Activated CD4-positive, alpha-beta T cell treated with anti-CD3 and anti-CD28 coated beads, Interleukin-2, Interleukin-4, amounts not matched to agents 100 ng/mL and 50 ng/mL, durations not matched to agents 16 hours and 8 hours (primary cell): Measurements from ENCODE around the gene ENSA.
"Not testable (repeated sequence)": the region's sequence is repeated elsewhere in the genome, so short reads cannot be mapped to it uniquely, and the experiment has no call there.

ENCODE experiments used
- DNase-seq: peaks from one replicate; pipeline ENCODE4 v3.0.0-alpha.2; 2020; ENCODE audit warnings: low spot score

ENSA gene

DNA sequence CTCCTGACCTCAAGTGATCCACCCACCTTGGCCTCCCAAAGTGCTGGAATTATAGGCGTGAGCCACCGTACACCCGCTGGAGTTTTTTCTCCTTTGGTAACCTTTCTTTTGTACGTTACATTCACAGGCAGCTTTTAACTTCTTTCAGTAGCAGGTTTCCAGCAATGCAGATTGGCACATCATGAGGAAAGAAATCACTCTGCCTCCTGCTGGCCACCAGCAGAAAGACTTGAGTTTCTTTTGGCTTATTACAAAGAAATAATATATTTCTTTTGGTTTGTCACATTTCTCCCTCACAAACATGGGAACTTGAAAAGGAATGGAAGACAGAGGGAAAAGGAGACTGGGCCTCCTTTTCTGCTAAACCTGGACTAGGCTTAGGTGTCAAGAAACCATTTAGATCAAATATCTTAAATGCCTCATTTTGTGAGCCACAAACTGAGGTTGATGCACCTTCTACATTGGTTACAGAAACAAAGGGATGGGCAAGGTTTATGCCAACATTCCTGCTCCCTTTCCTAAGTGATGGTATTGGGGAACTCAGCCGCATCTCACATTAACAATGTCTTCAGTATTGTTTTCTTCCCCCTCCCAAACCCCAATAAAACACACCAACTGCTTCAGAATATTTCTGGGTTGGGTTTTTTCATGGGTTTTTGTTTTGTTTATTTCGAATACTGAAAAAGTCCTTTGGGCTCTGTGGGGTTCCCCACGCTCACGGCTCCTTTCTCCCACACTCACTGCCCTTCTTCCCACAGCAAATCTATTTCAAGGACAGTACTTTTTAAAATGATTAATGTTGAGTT, 7.7 kb downstream of the ENSA start:
- DNase-seq = peak; percentile 55

DNA sequence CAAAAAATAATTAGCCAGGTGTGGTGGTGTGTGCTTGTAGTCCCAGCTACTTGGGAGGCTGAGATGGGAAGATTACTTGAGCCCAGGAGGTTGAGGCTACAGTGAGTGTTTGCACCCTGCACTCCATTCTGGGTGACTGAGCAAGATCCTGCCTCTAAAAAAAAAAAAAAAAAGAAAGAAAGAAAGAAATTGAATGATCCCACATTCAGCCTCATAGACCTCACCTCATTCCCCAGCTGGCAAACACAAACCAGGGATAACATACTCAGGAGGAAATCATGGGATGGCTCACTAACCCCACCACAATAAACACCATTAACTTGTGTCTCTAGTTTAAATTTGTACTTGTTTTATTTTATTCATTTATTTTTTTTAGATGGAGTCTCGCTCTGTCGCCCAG, 8.5 kb downstream of the ENSA start:
- no peak for DNase-seq

DNA sequence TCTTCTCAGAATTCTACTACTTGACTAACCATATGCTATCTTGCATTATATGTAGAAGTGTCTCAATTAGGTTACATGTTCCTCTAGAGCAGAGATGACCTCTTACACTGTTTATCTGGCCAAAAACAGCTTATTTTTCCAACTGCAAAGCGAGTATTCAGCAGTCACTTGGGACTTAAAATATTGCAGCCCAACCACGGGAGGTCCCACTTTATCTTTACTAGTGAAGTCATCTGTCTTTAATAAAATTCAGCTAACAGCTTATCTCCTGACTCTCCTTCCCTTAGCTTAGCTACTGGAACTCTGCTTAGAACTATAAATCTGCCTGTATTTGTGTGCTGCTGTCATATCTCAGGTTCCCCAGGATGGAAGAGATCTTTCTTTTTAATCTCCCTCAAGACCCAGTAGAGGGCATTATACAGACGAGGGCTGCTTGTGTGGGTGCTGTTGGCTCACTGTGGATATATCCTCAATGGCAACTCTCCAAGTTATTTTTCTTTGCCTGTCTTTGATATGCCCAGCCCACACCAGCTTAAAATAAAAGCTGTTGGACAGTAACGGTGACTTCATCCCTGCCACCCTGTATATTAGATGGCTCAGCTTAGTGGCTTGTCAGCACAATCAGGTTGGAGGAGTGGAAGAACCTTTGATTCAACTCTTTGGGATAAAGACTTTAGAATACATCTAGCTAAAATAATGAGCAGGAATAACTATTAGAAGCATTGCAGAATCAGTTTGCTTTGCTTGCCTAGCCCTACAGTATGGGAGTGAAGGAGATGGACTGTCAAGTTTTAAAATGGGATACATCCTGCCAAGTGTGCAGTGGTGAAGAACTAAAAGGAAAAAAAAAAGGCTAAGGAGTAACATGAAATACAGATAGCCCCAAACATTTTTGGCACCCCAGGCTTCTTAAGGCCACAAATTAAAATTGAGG, 9.6 kb downstream of the ENSA start:
- no peak for DNase-seq

DNA sequence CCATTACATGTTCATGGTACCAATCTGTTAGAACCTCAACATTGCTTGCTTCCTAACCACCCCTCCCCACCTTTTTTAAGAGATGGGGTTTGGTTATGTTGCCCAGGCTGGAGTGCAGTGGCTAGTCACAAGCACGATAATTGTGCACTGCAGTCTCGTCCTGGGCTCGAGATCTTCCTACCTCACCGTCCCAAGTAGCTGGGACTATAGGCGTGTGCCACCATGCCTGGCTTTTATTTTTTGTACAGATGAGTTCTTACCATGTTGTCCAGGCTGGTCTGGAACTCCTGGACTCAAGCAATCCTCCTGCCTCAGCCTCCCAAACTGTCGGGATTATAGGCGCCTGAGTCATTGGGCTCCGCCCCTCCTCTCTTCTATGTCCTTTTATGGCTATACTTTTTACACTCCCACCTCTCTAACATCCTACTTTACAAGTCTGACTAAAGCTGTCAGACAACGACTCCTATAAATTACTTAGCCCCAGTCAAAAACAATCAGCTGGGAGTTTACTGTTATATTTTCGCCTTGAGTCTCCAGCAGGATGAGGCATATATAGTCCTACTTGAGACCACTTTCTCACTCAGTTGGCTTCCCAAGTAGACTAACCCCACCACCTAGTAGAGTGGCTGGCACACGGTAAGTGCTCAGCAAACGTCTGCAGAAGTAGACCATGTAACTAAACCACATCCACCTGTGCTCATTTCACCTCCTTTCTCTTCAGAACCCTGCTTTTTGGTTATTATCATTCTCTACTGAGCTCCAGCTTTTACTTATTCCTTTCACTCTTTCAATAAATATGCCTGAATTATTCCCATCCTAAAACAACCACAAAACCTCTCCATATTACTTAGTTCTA, 13.8 kb downstream of the ENSA start:
- peak; percentile 19 for DNase-seq

DNA sequence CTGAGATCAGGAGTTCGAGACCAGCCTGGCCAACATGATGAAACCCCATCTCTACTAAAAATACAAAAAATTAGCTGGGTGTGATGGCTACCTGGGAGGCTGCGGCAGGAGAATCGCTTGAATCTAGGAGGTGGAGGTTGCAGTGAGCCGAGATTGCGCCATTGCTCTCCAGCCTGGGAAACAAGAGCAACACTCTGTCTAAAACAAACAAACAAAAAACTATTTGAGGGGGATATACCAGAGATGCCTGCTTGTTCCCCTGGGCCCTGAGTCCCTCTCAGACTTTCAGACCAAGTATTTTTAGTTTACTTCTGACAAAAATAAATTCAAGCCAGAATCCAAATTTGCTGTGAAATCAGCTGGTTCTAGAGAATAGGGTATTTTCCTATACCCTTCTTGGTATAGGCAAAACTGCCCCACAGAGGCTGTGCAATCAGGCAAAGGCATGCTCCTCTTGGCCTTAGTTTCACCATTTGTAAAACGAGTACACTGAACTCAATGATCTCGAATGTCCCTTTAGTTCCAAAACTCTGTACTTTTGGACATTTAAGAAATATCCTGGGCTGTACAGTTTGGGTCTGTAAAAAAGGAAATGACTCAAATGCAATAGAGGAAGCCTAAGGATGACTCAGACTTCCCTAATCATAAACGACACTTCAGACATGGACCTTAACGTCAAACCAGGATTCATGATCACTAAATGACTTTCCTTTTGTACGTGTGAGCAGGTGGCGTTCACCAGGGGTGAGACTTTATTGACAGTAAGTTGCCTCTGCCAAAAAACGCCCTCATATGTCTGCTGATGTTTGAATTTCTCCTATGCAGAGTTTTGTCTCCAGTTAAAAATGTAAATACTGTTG, 16.1 kb downstream of the ENSA start:
- peak; percentile 91 for DNase-seq

DNA sequence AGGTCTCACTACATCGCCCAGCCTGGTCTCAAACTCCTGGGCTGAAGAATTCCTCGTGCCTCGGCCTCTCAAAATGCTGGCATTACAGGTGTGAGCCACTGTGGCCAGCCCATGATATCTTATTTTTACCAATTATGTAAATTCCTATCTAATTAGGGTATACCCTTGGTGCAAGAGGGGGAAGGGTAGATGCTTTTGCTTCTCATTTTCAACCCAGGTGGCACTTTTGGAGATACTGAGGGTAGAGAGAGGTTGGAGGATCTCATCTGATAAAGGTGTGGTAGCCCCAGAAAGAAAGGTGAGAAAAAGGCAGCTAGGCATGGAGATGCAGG, 17.4 kb downstream of the ENSA start:
- DNase-seq = no peak

DNA sequence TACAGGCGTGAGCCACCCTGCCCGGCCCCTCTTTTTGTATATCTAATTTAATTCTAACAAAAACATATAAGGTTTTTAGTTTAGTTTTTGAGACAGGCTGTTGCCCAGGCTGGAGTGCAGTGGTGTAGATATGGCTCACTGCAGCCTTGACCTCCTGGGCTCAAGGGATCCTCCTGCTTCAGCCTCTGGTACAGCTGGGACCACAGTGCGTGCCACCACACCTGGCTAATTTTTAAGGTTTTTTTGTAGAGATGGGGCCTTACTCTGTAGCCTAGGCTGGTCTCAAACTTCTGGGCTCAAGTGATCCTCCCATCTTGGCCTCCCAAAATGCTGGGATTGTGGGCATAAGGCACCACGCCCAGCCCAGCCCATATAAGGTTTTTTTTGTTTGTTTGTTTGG, 18.8 kb downstream of the ENSA start:
- no peak for DNase-seq

DNA sequence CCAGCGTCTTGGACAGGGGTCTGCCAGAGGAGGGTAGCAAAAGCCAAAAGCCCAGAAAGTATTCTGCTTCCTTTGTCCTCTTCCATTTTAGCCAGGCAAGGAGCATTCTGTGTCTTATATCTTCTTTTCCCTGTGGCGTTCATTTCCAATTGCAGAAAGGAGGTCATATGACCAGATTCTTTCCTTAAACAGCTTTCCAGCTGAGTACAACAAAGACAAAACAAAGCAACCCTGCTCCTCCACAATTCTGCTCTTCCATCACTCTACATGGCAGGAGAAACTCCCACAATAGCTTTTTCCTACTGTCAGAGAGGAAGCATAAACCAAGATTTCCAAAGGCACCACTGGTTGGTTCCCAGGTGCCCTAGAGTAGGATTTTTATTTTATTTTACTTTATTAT, 19.7 kb downstream of the ENSA start:
- DNase-seq = no peak

DNA sequence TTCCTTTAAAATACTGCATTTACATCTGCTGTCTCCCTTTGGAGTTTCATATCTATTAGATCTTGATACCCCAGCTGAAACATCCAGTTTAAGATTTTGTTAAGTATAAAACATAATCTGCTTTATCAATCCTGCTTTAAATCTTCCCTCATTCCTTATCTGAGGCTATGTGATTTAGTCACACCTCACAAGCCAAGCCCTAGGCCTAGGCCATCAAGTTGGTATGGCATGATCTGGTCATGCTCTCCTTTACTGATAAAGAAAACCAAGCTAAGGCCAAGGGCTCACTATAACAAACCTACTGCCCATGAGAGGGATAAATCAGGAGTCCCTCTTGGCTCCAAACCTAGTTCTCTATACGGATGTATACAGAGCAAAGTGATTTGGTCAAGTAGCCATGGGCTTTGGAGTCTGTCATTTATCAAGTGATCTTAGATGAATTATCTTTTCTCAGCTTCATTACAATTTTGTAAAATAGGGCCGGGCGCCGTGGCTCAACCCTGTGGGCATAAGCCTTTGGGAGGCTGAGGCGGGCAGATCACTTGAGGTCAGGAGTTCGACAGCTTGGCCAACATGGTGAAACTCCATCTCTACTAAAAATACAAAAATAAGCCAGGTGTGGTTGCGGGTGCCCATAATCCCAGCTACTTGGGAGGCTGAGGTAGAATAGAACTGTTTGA, 22.8 kb downstream of the ENSA start:
- DNase-seq = no peak

DNA sequence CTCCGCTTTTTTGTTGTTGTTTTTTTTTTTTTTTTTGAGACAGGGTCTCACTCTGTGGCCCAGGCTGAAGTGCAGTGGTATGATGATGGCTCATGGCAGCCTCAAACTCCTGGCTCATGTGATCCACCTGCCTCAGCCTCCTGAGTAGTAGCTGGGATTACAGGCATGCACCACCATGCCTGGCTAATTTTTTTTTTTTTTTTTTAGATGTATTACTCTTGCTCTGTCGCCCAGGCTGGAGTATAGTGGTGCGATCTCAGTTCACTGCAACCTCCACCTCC, 24.0 kb downstream of the ENSA start:
- DNase-seq = not testable (repeated sequence)

DNA sequence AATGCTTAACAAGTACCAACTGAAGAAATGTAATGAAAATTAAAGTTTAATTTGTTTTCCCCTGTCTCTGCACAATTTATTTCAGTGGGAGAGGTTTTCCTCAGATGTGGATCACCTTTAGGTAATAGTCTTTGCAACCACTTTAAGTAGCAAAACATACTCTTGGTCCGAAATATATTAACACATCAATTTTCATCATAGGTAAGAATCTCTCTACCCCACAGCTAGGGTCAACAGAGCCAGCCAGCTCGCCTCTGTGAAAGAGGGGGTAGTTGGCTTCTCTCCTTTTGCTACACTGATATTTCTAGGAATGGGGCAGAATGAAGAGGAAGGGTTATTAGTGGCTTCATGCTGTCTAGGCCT, 25.2 kb downstream of the ENSA start:
- no peak for DNase-seq

DNA sequence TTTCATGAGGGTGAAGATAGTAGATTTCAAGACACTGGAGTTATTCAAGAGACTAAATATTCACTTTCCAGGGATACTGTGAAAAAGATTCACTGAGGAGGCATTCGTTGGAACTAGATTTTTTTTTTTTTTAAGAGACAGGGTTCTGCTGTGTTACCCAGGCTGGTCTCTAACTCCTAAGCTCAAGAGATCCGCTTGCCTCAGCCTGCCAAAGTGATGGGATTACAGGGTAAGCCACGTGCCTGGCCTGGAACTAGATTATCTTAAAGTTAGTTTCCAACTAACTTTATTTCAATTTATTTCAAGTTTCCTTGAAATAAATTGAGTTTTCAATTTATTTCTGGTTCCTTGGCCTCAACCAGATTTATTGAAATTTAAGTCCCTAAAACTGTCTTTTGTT, 25.7 kb downstream of the ENSA start:
- no peak for DNase-seq

DNA sequence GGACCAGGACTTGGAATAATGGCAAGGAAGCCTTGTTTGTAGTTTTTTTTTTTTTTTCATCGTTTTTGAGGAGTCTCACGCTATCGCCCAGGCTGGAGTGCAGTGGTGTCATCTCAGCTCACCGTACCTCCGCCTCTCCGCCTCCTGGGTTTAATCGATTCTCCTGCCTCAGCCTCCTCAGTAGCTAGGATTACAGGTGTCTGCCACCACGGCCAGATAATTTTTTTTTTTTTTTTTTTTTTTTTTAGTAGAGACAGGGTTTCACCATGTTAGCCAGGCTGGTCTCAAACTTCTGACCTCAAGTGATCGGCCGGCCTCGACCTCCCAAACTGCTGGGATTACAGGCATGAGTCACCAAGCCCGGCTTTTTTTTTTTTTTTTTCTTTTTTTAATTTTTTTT, 27.0 kb downstream of the ENSA start:
- DNase-seq = not testable (repeated sequence)

DNA sequence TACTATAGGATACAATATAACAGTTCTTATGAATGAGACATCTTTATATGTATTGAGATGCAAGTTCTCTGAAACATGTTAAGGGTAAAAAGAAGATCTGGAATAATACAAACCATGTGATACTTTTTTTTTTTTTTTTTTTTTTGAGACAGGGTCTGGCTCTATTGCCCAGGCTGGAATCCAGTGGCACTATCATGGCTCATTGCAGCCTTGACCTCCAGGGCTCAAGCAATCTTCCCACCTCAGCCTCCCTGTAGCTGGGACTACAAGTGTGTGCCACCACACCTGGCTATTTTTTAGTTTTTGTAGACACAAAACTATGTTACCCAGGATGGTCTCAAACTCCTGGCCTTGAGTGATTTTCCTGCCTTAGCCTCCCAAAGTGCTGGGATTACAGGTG, 27.9 kb downstream of the ENSA start:
- no peak for DNase-seq

DNA sequence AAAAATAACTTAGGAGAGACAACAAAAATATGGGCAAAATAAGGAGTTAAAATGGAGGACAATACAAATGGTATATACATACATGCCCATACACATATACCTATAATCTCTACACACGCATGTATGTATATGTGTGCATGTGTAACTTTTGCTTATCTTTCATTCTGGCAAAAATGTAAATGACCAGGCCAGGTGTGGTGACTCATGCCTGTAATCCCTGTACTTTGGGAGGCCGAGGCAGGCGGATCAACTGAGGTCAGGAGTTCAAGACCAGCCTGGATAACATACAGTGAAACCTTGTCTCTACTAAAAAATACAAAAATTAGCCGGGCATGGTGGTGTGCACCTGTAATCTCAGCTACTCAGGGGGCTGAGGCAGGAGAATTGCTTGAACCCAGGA, 31.1 kb downstream of the ENSA start:
- not testable (repeated sequence) for DNase-seq

DNA sequence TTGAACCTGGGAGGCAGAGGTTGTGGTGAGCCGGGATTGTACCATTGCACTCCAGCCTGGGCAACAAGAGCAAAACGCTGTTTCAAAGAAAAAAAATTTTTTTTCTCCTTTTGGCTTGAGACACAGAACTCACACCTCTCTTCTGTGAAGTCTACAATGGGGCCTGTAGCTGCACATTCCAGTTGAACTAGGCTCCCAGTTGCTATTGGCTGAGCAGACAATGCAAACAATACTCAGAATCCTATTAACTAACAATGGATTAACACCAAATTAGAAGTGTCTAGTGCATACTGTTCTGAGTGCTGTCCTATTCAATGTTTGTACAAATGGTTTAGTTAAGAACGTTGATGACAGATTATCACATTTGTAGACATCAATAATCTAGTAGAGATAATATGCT, 32.4 kb downstream of the ENSA start:
- DNase-seq = no peak

DNA sequence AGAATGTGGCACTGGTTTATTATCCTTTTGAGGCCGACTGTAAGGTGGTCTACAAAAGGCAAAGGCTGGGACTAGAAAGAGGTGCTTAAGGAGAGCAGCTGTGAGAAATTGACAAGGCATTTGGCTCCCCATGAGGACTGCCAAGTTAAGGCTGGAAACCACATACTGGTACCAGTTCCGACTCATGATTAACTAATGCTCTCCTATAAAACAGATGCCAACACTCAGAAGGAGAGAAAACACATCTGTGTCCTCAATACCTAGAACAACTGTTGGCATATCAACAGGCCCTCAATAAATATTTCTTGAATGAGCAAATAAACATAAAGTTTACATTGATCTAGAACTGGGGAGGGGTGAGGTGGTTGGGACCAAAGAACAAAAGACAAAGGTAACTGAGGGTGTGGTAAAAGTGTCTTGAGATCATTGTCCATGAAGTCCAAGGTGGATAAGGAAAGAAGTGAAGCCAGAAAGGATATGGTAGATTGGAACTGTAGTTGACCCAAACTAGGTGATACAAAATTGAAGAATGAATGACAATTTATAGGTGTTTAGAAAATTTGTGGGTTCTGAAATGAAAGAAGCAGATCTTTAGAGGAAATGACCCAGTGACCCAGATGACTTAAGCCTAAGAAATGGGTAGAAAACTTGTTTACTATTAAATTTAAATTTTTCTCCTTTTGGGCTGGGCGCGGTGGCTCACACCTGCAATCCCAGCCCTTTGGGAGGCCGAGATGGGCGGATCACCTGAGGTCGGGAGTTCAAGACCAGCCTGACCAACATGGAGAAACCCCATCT, 33.1 kb downstream of the ENSA start:
- no peak for DNase-seq

DNA sequence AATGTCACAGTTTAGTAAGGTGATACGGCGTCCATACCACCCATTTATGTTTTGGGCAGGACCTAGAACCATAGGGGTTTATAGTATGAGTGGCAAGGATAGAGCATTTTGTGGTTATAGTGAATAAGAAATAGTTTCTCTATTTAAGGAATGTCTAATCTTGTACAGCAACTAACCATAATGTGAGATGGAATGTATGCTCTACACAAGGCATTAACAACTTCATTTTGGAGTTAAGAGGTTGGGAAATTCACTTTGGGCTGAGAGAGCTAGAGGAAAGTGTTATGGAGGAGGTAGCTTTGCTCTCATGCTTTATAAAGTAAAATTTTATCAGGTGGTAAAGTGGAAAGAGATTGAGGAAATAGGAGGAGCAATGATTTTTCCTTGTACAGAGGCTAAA, 47.0 kb downstream of the ENSA start:
- no peak for DNase-seq

DNA sequence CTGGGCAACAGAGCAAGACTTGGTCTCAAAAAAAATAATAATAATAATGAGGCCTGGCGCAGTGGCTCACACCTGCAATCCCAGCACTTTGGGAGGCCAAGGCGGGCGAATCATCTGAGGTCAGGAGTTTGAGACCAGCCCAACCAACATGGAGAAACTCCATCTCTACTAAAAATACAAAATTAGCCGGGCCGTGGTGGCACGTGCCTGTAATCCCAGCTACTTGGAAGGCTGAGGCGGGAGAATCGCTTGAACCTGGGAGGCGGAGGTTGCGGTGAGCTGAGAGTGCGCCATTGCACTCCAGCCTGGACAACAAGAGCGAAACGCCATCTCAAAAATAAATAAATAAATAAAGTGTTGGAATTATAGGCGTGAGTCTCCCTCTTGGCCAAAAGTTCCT, 47.5 kb downstream of the ENSA start:
- not testable (repeated sequence) for DNase-seq

DNA sequence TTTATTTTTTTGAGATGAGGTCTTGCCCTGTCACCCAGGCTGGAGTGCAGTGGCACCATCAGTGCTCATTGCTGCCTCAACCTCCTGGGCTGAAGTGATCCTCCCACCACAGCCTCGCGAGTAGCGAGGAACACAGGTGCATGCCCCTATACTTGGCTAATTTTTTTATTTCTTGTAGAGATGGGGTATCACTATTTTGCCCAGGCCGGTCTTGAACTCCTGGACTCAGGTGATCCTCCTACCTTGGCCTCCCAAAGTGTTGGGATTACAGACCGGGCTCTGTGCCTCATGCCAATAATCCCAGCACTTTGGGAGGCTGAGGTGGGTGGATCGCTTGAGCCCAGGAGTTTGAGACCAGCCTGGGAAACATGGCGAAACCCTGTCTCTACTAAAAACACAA, 48.0 kb downstream of the ENSA start:
- DNase-seq = not testable (repeated sequence)
